Activated effector memory CD4-positive, alpha-beta T cell treated with anti-CD3 and anti-CD28 coated beads, Interleukin-2, amount 50 U/mL, for 16 hours (primary cell): ENCODE measurements around the gene AGBL4.

Experiments
- DNase-seq: peaks from one replicate; pipeline ENCODE4 v3.0.0-alpha.2; 2020

The AGBL4 gene

DNA sequence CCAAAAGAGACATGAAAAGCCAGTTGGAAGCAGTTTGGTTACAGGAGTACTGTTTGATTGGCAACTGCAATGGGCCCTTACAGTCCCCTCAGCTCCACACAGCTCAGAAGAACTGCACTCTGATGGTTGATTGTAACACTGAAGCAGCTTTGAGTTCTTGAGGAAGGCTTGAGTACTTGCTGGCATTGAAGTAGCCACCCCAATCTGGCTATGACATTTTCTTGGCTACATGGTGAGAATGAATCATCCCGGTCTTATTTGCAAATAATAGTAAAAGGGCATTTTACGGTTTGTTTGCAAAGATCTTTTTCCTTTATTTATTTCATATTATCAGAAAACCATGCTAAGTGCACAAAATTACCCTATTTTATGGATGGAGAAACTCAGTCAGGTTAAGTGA, 1087.3 kb downstream of the AGBL4 start:
- no peak for DNase-seq

DNA sequence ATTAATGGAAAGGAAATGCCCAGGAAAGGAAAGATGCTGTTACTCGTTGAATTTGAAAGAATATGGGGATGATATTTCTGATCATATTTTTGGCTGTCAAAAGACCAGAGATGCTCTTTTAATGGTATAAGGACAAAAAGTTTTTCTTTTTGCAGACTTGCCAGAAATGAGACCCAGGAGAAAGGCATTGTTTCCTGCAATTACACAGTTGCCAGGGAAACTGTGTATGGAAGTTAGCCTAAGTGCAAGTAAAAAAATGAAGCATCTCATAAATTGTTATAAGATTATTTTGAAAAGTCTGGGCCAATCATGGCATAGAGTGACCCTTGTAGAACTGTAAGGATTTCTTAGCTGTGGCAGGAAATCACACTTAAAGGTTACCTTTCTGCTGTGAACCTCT, 1091.4 kb downstream of the AGBL4 start:
- no peak for DNase-seq

DNA sequence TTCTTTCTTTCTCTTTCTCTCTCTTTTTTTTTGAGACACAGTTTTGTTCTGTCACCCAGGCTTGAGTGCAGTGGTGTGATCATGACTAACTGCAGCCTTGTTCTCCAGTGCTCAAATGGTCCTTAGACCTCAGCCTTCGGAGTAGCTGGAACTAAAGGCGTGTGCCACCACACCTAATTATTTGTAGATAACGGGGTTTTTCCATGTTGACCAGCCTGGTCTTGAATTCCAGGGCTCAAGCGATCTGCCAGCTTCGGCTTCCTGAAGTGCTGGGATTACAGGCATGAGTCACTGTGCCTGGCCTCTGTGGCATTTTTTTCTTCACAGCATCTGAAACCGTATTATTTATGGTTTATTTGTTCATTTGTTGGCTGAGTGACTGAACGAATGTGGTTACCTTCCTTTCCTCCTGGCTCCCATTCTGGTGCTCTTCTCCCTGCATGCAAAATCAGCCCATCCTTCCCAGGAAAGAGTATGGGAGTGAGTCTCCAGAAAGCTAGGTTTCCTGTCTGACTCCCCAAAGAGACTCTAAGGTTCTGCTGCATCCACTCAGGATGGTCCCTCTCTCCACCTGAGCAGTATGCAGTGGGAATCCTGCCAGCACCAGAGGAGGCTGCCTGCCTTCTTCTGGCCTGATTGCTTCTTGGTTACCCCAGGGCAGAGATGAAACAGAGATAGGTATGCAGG, 1092.1 kb downstream of the AGBL4 start:
- no peak for DNase-seq

GRCh38 chr1:48930011-48930410, 1093.7 kb downstream of the AGBL4 start:
- no peak for DNase-seq

- DNase-seq: no peak
Measured at GRCh38 chr1:48924099-48924498, 1099.7 kb downstream of the AGBL4 start.

DNA sequence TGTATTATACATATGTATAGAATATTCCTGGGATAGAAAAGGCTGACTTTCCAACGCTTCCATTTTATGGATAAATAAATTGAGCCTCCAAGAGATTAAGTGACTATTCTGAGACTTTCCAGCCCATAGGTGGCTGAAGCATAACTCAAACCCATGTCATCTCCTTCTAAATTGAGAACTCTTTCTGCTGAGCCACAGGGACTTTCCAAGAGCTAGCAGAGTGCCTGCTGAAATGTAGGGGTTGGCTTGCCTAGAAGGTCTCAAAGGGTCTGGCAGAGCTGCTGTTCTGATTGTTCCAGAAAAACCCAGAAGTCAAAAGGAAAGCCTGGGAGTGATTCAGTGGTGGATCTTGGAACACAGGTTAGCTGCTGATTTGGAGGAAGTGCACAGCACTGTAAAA, 1100.6 kb downstream of the AGBL4 start:
- no peak for DNase-seq

DNA sequence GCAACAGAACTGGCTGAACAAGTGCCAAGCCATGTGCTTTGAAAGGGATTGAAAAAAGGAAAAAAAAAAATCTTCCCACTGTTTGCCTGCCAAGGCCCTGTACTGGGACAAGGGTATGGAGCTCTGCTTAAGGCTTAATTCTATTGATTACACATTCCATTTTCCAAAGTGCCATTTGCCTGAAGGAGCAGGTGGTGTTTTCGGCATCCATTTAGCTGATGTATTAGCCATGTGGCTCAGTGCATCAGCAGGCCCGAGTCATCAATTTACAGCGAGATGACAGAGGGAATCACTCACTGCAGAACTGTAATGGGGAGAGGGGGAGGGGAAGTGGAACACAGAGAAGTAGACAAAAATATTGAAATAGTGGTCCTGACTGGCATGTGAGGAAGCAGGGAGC, 1102.9 kb downstream of the AGBL4 start:
- no peak for DNase-seq

DNA sequence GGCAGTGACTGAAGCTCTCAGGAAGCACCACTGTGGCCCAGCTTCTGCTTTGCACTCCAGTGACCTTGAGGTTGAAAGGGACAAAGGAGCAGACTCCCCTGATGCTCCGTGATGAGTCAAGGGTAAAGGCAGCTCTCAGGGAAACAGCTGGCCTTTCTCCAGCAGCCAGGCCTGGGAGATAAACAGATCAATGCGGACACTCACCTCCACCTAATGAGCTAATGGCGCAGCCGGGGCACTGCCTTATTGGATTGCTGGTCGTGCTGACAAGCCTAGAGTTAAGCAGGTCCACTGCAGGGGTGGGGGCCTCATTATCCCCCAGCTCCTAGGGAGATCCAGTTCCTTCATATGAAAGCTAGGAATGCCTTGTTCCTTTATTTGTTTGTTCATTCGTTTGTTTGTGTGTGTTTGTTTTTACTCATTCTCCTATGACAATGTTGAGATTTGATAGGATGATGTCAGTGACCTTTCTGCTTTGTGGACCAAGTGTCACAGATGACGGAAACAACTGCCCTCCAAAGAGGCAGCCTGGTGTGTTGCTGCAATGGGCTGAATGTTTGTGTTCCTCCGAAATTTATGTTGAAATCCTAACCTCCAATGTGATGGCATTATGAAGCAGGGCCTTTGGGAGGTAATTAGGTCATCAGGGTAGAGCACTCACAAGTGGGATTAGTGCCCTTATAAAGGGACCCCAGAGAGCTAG, 1105.7 kb downstream of the AGBL4 start:
- DNase-seq: no peak

GRCh38 chr1:48917070-48917454, 1106.7 kb downstream of the AGBL4 start:
- DNase-seq: no peak

- DNase-seq: no peak
Measured at GRCh38 chr1:48916130-48917069, 1107.4 kb downstream of the AGBL4 start.

- DNase-seq: no peak
Measured at GRCh38 chr1:48908606-48909005, 1115.1 kb downstream of the AGBL4 start.

GRCh38 chr1:48906729-48907128, 1117.0 kb downstream of the AGBL4 start:
- DNase-seq: no peak

GRCh38 chr1:48906164-48906563, 1117.6 kb downstream of the AGBL4 start:
- no peak for DNase-seq

- no peak for DNase-seq
Measured at GRCh38 chr1:48903291-48903690, 1120.5 kb downstream of the AGBL4 start.

DNA sequence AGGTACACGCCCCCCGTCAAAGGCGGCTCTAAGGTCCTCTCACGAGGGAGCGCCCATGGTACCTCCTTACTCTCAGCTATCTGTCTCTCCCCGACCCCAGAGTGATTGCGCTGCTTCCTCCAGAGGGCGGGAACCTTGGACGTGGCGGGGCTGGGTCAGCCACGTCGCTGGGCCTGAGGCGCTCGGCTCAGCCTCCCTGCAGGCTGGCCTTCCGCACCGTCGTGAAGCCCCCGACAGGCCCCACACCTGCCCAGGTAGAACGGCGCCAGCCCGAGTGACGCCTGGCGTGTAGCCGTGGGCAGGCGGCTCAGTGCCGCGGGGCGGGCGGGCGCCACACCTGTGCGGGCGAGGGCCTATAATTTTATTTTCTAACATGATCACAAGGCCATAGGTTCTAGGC, 1124.9 kb downstream of the AGBL4 start:
- no peak for DNase-seq

- DNase-seq: no peak
Measured at GRCh38 chr1:48889615-48890014, 1134.1 kb downstream of the AGBL4 start.

DNA sequence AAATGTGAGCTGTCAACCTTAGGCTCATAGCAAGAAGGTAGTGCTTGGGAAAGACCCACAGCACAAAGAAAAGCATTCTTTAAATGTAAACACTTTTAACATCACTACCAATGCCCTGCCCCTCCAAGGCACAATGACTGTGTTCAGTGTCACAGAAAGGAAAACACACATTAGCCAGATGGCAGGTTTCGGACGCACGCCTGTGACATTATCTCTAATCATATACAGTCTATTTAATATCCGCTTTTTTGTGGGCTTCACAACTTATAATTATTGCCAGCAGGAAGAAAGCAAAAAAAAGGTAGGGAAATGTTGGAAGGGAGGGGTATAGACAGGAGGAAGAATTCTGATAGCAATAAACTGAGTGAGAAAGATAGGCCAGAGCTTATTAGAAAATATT, 1134.7 kb downstream of the AGBL4 start:
- DNase-seq: no peak

- DNase-seq: no peak
Measured at GRCh38 chr1:48887796-48888195, 1136.0 kb downstream of the AGBL4 start.

GRCh38 chr1:48882020-48882419, 1141.7 kb downstream of the AGBL4 start:
- DNase-seq: no peak

DNA sequence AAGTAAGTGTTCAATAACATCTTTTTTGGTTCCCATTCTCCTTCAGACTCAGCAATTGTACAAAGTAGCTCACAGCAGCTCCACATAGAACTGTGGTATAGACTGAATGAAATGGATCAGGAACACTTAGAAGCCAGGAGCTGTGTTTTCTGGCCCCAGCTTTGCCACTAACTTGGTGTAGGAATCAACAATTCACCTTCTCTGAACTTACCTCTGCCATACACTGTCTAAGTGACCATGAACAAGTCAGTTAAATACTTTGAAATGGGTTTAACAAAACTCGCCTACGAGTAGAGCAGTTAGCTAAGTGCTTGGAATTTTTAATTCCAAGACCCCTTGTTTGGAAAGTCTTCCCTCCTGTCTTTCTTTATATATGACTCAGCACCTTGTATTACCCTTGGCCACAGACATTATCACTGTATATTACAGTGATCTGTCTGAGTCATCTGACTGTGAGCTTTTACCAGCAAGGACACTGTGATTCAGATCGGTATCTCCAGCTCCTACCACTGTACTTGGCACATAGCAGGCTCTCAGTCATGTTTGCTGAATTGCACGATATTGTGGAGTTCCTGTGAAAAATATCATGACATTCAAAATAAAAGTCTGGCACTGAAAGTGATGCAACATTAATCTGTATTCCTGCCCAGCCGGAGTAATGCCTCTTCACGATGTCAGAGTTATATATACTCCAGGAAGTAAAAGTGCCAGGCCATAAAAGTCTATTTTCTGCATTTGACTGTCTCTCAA, 1145.4 kb downstream of the AGBL4 start:
- DNase-seq: no peak

- DNase-seq: no peak
Measured at GRCh38 chr1:48876330-48876785, 1147.4 kb downstream of the AGBL4 start.

- DNase-seq: no peak
Measured at GRCh38 chr1:48875552-48876329, 1148.0 kb downstream of the AGBL4 start.
